ENCODE data around the gene PPP1R13B. TPM values are rescaled to one million over a fixed set of nuclear protein-coding genes. Genes with fewer than 3 reads are reported as not detected.
A peak's percentile ranks its signal among the peaks of the same experiment; 100 is the strongest.

PPP1R13B gene
- total RNA-seq, 1 experiment from 2014 or later = 16.2 TPM

GRCh38 chr14:103695296-103696069, 151.9 kb downstream of the PPP1R13B start:
- no TSS peak for BruUV-seq (replicated peaks)

GRCh38 chr14:103694572-103695026, 152.8 kb downstream of the PPP1R13B start:
- intact Hi-C loops (cut with micrococcal nuclease) = no loop called here
- no peak for DNase-seq (ENCODE audit: unreplicated experiment)
- no peaks in the 10 kb centered on the region for H3K9me3 Mint-ChIP-seq (ENCODE audit: unreplicated experiment)
- TF ChIP-seq CTCF (IDR thresholded peaks at IDR 0.05; ENCODE audit: unreplicated experiment) = no peak
- H3K27me3 Mint-ChIP-seq (ENCODE audit: insufficient read depth, unreplicated experiment) = no peaks in the 10 kb centered on the region
- H3K4me1 Mint-ChIP-seq (ENCODE audit: insufficient read depth, unreplicated experiment) = peaks cover 14% of the 10 kb centered on the region
- POLR2A ChIA-PET = interaction anchor here (0.7 to 1.4 kb wide), 3 partner anchors 18 to 21 kb away, joined by 3 to 6 read pairs (median 3); partner anchors contain the start of genes XRCC3 and ZFYVE21
- CTCF ChIA-PET = no interaction called here
- BruUV-seq (replicated peaks) = no TSS peak
- H3K27ac Mint-ChIP-seq (ENCODE audit: low read depth, unreplicated experiment) = peak overlapping the region; percentile 39
- peaks cover 57% of the 10 kb centered on the region for H3K36me3 Mint-ChIP-seq (ENCODE audit: insufficient read depth, unreplicated experiment)
- no peak overlapping the region for H3K4me3 Mint-ChIP-seq (ENCODE audit: unreplicated experiment)

More at GRCh38 chr14:103695296-103696069, 151.9 kb downstream of the PPP1R13B start:
- Mint-ChIP-seq H3K4me1 (ENCODE audit: insufficient read depth, unreplicated experiment) (peaks cover 14% of the 10 kb centered on the region), H3K36me3 (ENCODE audit: insufficient read depth, unreplicated experiment) (peaks cover 56% of the 10 kb centered on the region), H3K4me3 (ENCODE audit: unreplicated experiment) (no peak overlapping the region), H3K27me3 (ENCODE audit: insufficient read depth, unreplicated experiment) (no peaks in the 10 kb centered on the region), H3K9me3 (ENCODE audit: unreplicated experiment) (no peaks in the 10 kb centered on the region), H3K27ac (ENCODE audit: low read depth, unreplicated experiment) (no peak overlapping the region)
- intact Hi-C loops (cut with micrococcal nuclease) = no loop called here
- no peak for DNase-seq (ENCODE audit: unreplicated experiment)
- no peak for TF ChIP-seq CTCF (IDR thresholded peaks at IDR 0.05; ENCODE audit: unreplicated experiment)
- ChIA-PET POLR2A (interaction anchor here (1.1 to 1.4 kb wide), 2 partner anchors 17 to 20 kb away, joined by 3 to 6 read pairs; partner anchors contain the start of genes XRCC3 and ZFYVE21), CTCF (no interaction called here)

- Mint-ChIP-seq H3K36me3 (ENCODE audit: insufficient read depth, unreplicated experiment) (peaks cover 67% of the 10 kb centered on the region), H3K9me3 (ENCODE audit: unreplicated experiment) (no peaks in the 10 kb centered on the region), H3K4me1 (ENCODE audit: insufficient read depth, unreplicated experiment) (peaks cover 14% of the 10 kb centered on the region), H3K27ac (ENCODE audit: low read depth, unreplicated experiment) (peak overlapping the region; percentile 39), H3K4me3 (ENCODE audit: unreplicated experiment) (no peak overlapping the region), H3K27me3 (ENCODE audit: insufficient read depth, unreplicated experiment) (no peaks in the 10 kb centered on the region)
- DNase-seq (ENCODE audit: unreplicated experiment) = peak; percentile 81
- TF ChIP-seq CTCF (IDR thresholded peaks at IDR 0.05; ENCODE audit: unreplicated experiment) = no peak
- ChIA-PET CTCF (interaction anchor here (0.6 to 1.4 kb wide), 3 partner anchors 16 to 186 kb away, joined by 3 to 5 read pairs (median 3); no protein-coding TSS in a partner anchor), POLR2A (interaction anchor here (0.7 to 1.0 kb wide), 2 partner anchors 22 to 86 kb away, joined by 3 to 4 read pairs; partner anchors contain the start of genes XRCC3 and ZFYVE21)
- intact Hi-C loops (cut with micrococcal nuclease) = no loop called here
- BruUV-seq (replicated peaks) = no TSS peak
Observed at GRCh38 chr14:103693515-103693914, 153.9 kb downstream of the PPP1R13B start.

GRCh38 chr14:103692871-103693270, 154.5 kb downstream of the PPP1R13B start:
- Mint-ChIP-seq H3K9me3 (ENCODE audit: unreplicated experiment) (no peaks in the 10 kb centered on the region), H3K4me3 (ENCODE audit: unreplicated experiment) (no peak overlapping the region), H3K4me1 (ENCODE audit: insufficient read depth, unreplicated experiment) (peaks cover 14% of the 10 kb centered on the region), H3K36me3 (ENCODE audit: insufficient read depth, unreplicated experiment) (peaks cover 69% of the 10 kb centered on the region), H3K27ac (ENCODE audit: low read depth, unreplicated experiment) (peak overlapping the region; percentile 39), H3K27me3 (ENCODE audit: insufficient read depth, unreplicated experiment) (no peaks in the 10 kb centered on the region)
- no peak for DNase-seq (ENCODE audit: unreplicated experiment)
- TF ChIP-seq CTCF (IDR thresholded peaks at IDR 0.05; ENCODE audit: unreplicated experiment) = no peak
- BruUV-seq (replicated peaks) = no TSS peak
- ChIA-PET POLR2A (interaction anchor here (0.6 to 1.4 kb wide), 4 partner anchors 11 to 87 kb away, joined by 3 to 5 read pairs (median 4); partner anchors contain the start of genes XRCC3 and ZFYVE21), CTCF (interaction anchor here (0.6 to 1.4 kb wide), 5 partner anchors 13 to 186 kb away, joined by 3 to 5 read pairs (median 3); no protein-coding TSS in a partner anchor)
- intact Hi-C loops (cut with micrococcal nuclease) = no loop called here

All from MCF 10A (cell line).